ENCODE results near the gene CAMK2A. TPM values are rescaled to one million over a fixed set of nuclear protein-coding genes. Genes with fewer than 3 reads are reported as not detected.

The CAMK2A gene
- 1.1 TPM for polyA plus RNA-seq
- long read RNA-seq, donor 1 = 0 reads
- long read RNA-seq, donor 2 = 0 reads
- long read RNA-seq, donor 3 = 0 reads
- long read RNA-seq, donor 4 = 0 reads
- long read RNA-seq, donor 5 = 0 reads
- long read RNA-seq, donor 6 = 0 reads
- long read RNA-seq, donor 7 = 0 reads
- long read RNA-seq, donor 8, partial matches to known transcripts = 0 of 1 reads
- long read RNA-seq, donor 8, other reads (novel, unspliced or antisense) = 0 of 1 reads
- long read RNA-seq, donor 9 = 0 reads
- long read RNA-seq, donor 10 = 0 reads
- long read RNA-seq, donor 11 = 0 reads

DNA sequence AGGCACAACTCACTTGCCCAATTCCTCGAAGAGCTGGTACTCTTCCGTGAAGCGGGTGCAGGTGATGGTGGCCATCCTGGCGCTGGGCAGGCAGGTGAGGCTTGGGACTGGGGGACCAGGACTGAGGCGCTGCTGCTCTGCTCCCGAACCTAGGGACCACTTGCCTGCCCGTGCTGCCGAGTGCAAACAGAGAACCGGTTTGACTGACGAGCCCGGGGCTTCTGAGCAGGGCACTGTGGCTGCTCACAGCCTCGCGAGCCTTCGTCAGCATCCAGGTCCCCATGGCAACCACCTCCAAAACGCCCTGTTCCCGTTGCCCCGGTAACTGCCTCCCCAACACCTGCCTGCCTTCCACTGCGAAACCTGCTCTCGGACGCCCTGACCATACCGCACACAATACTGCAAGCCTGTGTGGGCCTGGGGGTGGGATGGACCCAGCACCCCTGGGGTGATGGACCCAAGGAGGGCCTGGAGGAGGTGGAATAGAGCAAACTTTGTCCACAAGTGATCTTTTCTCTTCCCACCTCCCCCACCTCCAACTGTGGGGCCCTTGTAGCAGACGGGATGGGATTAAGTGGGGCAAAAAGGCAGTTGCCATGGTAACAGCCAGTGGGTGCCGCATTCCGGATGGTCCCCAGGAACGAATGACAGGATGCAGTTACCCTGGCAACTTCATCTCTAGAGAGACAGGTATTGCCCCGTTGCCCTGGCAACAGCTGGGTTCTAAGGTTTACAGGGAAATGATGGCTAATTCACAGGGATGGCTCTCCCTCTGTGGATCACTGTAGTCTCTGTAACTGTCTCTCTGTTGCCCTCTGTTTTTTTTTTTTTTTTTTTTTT is at the start of gene CAMK2A:
CAMK2A (minus strand) TSS at position 223 of the 840 bp plus-strand sequence; CDS start at position 75, 148 bp downstream.
- no CpG with 5 or more reads among the region's 26 CpGs for WGBS (ENCODE audit: insufficient coverage, low lambda C conversion rate)

DNA sequence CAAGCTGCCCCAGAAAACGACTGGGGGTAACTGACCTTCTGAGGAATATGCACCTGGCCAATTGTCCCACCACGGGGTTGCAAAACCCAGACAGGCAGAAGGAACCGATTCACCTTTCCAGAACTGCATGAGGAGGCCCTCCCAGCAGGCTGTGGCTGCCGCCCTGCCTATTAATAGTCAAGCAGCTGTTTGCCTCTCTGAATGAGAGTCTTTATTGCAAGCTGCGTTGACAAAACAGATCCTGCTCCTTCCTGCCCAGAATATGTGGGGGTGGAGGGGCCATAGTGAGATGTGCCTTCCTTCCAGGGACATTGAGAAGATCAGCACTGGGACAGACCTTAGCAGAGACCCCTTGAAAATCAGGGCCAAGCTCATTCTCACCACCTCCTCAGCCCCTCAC is 49.6 kb upstream of the CAMK2A start:
- Histone ChIP-seq H3K4me3 (ENCODE audit: low read length) (no peak overlapping the region), H3K27me3 (ENCODE audit: control insufficient read depth, insufficient read depth, low read length) (no peaks in the 10 kb centered on the region), H3K36me3 (ENCODE audit: control insufficient read depth, insufficient read depth, low read length) (no peaks in the 10 kb centered on the region), H3K27ac (ENCODE audit: low read length) (no peak overlapping the region), H3K4me1 (ENCODE audit: control insufficient read depth, insufficient read depth, low read length) (no peaks in the 10 kb centered on the region), H3K9me3 (ENCODE audit: control insufficient read depth, low read depth, low read length) (no peaks in the 10 kb centered on the region)
- DNase-seq = peak in 1 of 2 donors; percentile 9
- WGBS (ENCODE audit: insufficient coverage, low lambda C conversion rate) = no CpG with 5 or more reads among the region's 5 CpGs

More for the DNA sequence above, at the start of gene CAMK2A:
- H3K9me3 ChIP-seq (ENCODE audit: control insufficient read depth, low read depth, low read length) = no peaks in the 10 kb centered on the region
- H3K36me3 ChIP-seq (ENCODE audit: control insufficient read depth, insufficient read depth, low read length) = no peaks in the 10 kb centered on the region
- H3K4me3 ChIP-seq (ENCODE audit: low read length) = no peak within 1 kb of the TSS
- H3K27me3 ChIP-seq (ENCODE audit: control insufficient read depth, insufficient read depth, low read length) = peaks cover 9% of the 10 kb centered on the region
- H3K27ac ChIP-seq (ENCODE audit: low read length) = no peak within 1 kb of the TSS
- H3K4me1 ChIP-seq (ENCODE audit: control insufficient read depth, insufficient read depth, low read length) = peaks cover 17% of the 10 kb centered on the region
- no peak for DNase-seq

DNA sequence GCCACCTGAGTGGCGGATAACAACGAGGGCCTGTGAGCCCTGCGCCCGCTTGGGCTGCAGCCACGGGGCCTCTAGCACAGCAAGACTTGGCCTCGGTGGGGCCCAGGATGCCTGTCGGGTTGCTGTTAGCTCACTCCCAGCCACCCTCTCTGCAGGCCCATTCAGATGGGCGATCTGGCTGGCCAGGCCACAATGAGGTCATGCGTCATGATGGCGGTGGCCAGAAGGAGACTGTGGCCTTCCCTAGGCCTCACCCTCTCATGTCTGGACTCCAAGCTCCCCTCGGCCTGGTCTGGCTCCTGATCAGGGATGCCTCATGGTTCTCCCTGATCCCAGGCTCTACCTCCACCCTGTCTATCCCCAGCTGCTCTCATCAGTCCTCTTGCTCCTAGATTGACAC is 49.0 kb upstream of the CAMK2A start:
- H3K27me3 ChIP-seq (ENCODE audit: control insufficient read depth, insufficient read depth, low read length) = no peaks in the 10 kb centered on the region
- H3K9me3 ChIP-seq (ENCODE audit: control insufficient read depth, low read depth, low read length) = no peaks in the 10 kb centered on the region
- no peak overlapping the region for H3K4me3 ChIP-seq (ENCODE audit: low read length)
- H3K4me1 ChIP-seq (ENCODE audit: control insufficient read depth, insufficient read depth, low read length) = no peaks in the 10 kb centered on the region
- WGBS (ENCODE audit: insufficient coverage, low lambda C conversion rate) = no CpG with 5 or more reads among the region's 11 CpGs
- H3K27ac ChIP-seq (ENCODE audit: low read length) = no peak overlapping the region
- no peaks in the 10 kb centered on the region for H3K36me3 ChIP-seq (ENCODE audit: control insufficient read depth, insufficient read depth, low read length)
- no peak for DNase-seq

DNA sequence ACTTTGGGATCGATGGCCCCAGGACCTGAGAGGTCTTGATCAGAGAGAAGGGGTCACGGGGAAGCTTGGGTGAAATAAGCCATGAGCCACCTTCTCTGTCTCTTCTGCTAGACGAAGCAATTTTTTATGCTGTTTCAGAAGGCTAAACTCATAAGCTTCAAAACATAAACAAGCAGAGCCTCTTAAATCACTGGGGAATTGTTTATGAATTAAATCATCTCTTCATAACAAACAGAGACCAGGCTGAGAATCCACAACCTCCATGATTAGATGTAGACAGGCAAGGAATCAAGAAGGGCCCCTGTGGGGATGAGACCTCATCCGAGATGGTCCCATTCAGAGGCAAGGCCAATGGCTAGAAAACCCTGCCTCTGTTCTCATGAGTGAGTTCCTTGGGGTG is 46.2 kb upstream of the CAMK2A start:
- no peaks in the 10 kb centered on the region for H3K27me3 ChIP-seq (ENCODE audit: control insufficient read depth, insufficient read depth, low read length)

DNA sequence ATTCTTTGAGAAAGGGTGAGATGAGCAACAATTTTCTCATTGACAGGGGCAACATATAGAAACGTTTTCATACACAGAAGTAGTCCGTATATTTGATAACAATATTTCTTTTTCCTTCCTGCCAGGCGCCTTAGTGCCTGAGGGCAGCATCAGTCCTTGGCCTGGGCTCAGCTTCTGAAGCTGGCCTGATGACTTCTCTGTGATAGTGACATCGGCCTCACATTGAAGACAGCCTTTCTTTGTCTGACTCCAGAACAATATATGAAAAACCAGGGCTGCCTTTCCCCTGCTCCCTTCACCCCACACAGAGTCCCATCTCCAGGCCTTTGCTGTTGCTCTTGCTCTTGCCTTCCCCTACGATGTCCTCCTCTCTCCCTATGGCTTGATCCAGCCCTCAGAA is 43.8 kb upstream of the CAMK2A start:
- Histone ChIP-seq H3K4me1 (ENCODE audit: control insufficient read depth, insufficient read depth, low read length) (no peaks in the 10 kb centered on the region), H3K27me3 (ENCODE audit: control insufficient read depth, insufficient read depth, low read length) (no peaks in the 10 kb centered on the region), H3K9me3 (ENCODE audit: control insufficient read depth, low read depth, low read length) (no peaks in the 10 kb centered on the region), H3K36me3 (ENCODE audit: control insufficient read depth, insufficient read depth, low read length) (no peaks in the 10 kb centered on the region), H3K4me3 (ENCODE audit: low read length) (no peak overlapping the region), H3K27ac (ENCODE audit: low read length) (no peak overlapping the region)
- WGBS (ENCODE audit: insufficient coverage, low lambda C conversion rate) = 40% methylated on average over 1 of the region's 5 CpGs
- no peak for DNase-seq

More for the DNA sequence above, 46.2 kb upstream of the CAMK2A start:
- no peak for DNase-seq
- Histone ChIP-seq H3K27ac (ENCODE audit: low read length) (no peak overlapping the region), H3K4me1 (ENCODE audit: control insufficient read depth, insufficient read depth, low read length) (no peaks in the 10 kb centered on the region), H3K36me3 (ENCODE audit: control insufficient read depth, insufficient read depth, low read length) (no peaks in the 10 kb centered on the region), H3K4me3 (ENCODE audit: low read length) (no peak overlapping the region), H3K9me3 (ENCODE audit: control insufficient read depth, low read depth, low read length) (no peaks in the 10 kb centered on the region)
- 100% methylated on average over 1 of the region's 4 CpGs for WGBS (ENCODE audit: insufficient coverage, low lambda C conversion rate)

DNA sequence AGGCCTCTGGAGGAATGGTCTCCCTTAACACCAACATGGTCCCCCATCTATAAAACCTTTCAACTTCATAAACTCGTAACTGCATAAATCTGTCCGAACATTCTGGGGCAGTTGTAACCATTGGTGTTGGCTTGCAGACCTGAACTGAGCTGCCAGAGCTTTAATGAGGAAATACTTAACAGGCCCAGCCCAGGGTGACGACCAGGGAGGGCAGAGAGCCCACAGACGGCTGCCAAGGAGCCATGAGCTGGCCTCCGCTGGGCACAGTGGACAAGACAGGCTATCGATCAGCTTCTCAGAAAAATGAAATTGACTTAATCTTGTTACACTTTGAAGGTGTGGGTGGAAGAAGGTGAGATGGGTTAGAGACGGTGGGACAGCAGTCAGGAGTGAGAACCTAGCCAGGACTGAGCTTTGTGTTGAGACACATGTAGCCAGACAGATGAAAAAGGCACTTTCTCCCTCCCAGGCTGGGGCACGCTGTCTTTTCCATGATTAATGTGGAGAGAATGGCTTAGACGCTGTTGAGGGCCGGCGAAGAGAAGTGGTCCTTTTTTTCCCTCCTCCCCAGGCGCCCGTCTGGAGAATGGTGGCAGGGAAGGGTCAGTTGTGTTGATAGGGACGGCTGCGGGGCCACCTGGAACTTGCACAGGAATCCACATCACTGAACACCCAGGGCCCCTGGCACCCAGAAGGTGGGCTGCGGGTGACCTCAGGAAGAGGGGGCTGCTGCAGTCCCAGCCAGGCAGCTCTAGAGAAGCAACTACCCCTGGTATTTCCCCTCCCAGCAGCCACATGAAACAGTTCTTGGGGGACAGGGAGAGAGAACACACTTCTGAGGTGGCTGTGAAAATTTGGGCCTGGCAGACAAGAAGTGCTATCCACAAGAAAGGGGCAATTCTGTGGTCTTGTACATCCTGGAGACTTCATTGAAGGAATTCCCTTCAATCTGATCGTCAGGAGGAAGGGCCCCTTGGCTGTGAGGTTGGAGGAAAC is 40.6 kb upstream of the CAMK2A start:
- no peak for DNase-seq
- H3K36me3 ChIP-seq (ENCODE audit: control insufficient read depth, insufficient read depth, low read length) = no peaks in the 10 kb centered on the region
- no peak overlapping the region for H3K4me3 ChIP-seq (ENCODE audit: low read length)
- no peaks in the 10 kb centered on the region for H3K4me1 ChIP-seq (ENCODE audit: control insufficient read depth, insufficient read depth, low read length)
- H3K9me3 ChIP-seq (ENCODE audit: control insufficient read depth, low read depth, low read length) = no peaks in the 10 kb centered on the region
- WGBS (ENCODE audit: insufficient coverage, low lambda C conversion rate) = no CpG with 5 or more reads among the region's 17 CpGs
- H3K27ac ChIP-seq (ENCODE audit: low read length) = no peak overlapping the region
- H3K27me3 ChIP-seq (ENCODE audit: control insufficient read depth, insufficient read depth, low read length) = no peaks in the 10 kb centered on the region

DNA sequence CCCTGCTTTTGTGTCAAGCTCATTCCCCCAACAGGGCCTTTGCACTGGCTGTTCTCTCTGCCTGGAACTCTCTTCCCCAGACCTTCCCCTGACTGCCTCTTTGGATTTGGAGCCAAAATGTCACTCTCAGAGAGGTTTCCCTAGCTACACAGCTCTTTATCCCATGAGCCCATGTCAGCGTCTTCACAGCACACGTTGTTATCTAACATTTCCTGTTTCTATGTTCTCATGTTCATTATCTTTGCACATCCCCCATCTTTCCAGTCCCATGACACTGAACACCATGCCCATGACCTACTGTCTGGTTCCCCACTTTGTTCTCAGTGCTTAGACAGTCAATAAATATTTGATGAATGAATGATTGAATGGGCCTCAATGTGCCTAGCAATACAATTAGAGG is 39.5 kb upstream of the CAMK2A start:
- DNase-seq = no peak
- Histone ChIP-seq H3K36me3 (ENCODE audit: control insufficient read depth, insufficient read depth, low read length) (no peaks in the 10 kb centered on the region), H3K27ac (ENCODE audit: low read length) (no peak overlapping the region), H3K4me3 (ENCODE audit: low read length) (no peak overlapping the region), H3K9me3 (ENCODE audit: control insufficient read depth, low read depth, low read length) (no peaks in the 10 kb centered on the region), H3K4me1 (ENCODE audit: control insufficient read depth, insufficient read depth, low read length) (no peaks in the 10 kb centered on the region), H3K27me3 (ENCODE audit: control insufficient read depth, insufficient read depth, low read length) (no peaks in the 10 kb centered on the region)
- no CpG with 5 or more reads among the region's 2 CpGs for WGBS (ENCODE audit: insufficient coverage, low lambda C conversion rate)

DNA sequence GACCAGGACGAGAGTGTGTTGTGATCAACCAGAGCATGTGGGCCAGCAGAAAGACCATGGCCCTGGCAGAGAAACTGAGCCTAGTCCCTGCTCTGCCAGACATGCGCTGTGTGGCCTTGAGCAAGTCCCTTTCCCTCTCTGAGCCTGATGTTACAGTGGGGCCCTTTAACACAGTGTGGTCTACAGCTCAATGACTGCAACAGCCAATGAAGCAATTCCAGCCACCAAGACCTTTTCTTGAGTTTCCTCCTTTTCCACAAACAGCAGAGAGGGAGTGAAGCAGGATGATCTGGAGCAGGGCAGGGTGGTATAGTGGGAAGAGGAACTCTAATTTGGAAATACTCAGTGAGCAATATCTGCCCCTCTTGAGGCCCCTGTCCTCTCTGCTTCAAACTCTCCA is 38.9 kb upstream of the CAMK2A start:
- Histone ChIP-seq H3K4me3 (ENCODE audit: low read length) (no peak overlapping the region), H3K27ac (ENCODE audit: low read length) (no peak overlapping the region), H3K27me3 (ENCODE audit: control insufficient read depth, insufficient read depth, low read length) (no peaks in the 10 kb centered on the region), H3K36me3 (ENCODE audit: control insufficient read depth, insufficient read depth, low read length) (no peaks in the 10 kb centered on the region), H3K4me1 (ENCODE audit: control insufficient read depth, insufficient read depth, low read length) (no peaks in the 10 kb centered on the region), H3K9me3 (ENCODE audit: control insufficient read depth, low read depth, low read length) (no peaks in the 10 kb centered on the region)
- DNase-seq = no peak
- no CpG with 5 or more reads among the region's 2 CpGs for WGBS (ENCODE audit: insufficient coverage, low lambda C conversion rate)

DNA sequence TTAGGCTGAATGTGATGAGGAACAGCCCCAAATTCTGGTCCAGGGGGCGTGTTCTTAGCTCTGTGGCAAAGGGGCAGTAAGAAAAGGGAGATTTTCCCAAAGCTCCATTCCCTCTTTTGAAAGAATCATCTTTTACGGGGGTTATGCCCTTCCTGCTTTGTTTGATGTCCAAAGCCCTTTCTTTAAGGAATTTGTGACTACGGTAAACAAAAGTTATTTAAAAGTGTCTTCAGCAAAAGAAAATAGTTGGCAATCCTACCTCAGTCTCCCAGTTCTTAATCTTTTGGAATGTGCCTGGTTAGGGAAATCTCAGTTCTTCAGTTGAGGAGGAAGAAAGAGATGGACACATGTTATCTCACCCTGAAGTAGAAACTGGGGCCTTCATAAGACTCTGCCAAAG is 37.6 kb upstream of the CAMK2A start:
- no peak for DNase-seq
- H3K27me3 ChIP-seq (ENCODE audit: control insufficient read depth, insufficient read depth, low read length) = no peaks in the 10 kb centered on the region
- 63% methylated on average over 2 of the region's 3 CpGs for WGBS (ENCODE audit: insufficient coverage, low lambda C conversion rate)
- no peaks in the 10 kb centered on the region for H3K4me1 ChIP-seq (ENCODE audit: control insufficient read depth, insufficient read depth, low read length)
- no peak overlapping the region for H3K27ac ChIP-seq (ENCODE audit: low read length)
- H3K36me3 ChIP-seq (ENCODE audit: control insufficient read depth, insufficient read depth, low read length) = no peaks in the 10 kb centered on the region
- no peaks in the 10 kb centered on the region for H3K9me3 ChIP-seq (ENCODE audit: control insufficient read depth, low read depth, low read length)
- H3K4me3 ChIP-seq (ENCODE audit: low read length) = no peak overlapping the region

DNA sequence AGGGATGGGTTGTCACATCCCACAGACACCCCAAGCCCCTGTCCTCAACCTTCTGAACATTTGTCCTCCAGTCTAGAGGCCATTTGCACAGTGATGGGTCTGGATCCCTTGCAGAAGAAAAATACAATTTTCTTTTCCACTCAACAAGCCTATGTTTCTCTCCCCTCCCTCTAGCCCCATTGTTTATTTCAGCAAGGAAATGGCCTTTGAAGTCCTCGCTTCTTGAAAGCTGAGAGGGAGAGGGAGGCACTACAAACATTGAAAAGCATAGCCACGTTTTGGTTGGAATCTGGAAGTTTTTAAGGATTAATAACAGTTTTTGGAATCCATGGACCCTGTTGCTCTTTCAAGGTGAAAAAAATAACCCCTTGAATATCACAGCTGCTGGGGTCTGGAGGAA is 37.1 kb upstream of the CAMK2A start:
- no peak overlapping the region for H3K4me3 ChIP-seq (ENCODE audit: low read length)
- no peak overlapping the region for H3K27ac ChIP-seq (ENCODE audit: low read length)
- H3K36me3 ChIP-seq (ENCODE audit: control insufficient read depth, insufficient read depth, low read length) = no peaks in the 10 kb centered on the region
- no CpG with 5 or more reads among the region's 2 CpGs for WGBS (ENCODE audit: insufficient coverage, low lambda C conversion rate)
- H3K27me3 ChIP-seq (ENCODE audit: control insufficient read depth, insufficient read depth, low read length) = no peaks in the 10 kb centered on the region
- H3K4me1 ChIP-seq (ENCODE audit: control insufficient read depth, insufficient read depth, low read length) = no peaks in the 10 kb centered on the region
- no peak for DNase-seq
- H3K9me3 ChIP-seq (ENCODE audit: control insufficient read depth, low read depth, low read length) = no peaks in the 10 kb centered on the region

Measured in large intestine (tissue), 12 donors.